Measurements from ENCODE around the gene UROC1.

Gene UROC1

DNA sequence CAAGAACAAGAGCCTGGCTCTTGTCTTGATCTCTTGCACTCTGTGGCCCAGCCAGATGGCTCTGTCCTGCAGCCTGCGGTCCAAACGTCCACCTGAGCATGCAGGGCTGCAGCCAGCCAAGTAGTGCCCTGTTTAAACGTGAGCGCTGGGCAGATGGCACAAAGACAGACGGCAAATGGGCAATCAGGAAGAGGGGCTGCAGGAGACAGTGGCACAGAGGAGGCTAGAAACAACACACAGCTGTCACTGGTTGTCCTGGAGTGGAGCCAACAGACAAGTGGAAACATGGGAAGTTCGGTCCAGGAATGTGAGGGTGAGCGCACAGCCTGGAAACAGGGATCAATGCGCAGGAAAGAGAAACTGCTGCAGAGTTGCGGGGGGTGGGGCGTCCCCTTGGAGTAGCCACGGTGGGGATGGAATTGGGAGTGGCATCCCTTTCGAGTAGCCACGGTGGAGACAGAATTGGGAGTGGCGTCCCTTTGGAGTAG lies 31.2 kb downstream of the UROC1 start:
- CTCF ChIA-PET = no interaction called here
- DNase-seq (ENCODE audit: extremely low spot score) = no peak
- TF ChIP-seq CTCF (IDR thresholded peaks at IDR 0.05; ENCODE audit: control extremely low read depth, extremely low read depth, low read depth, missing control alignments) = no peak
- POLR2A ChIA-PET = no interaction called here

DNA sequence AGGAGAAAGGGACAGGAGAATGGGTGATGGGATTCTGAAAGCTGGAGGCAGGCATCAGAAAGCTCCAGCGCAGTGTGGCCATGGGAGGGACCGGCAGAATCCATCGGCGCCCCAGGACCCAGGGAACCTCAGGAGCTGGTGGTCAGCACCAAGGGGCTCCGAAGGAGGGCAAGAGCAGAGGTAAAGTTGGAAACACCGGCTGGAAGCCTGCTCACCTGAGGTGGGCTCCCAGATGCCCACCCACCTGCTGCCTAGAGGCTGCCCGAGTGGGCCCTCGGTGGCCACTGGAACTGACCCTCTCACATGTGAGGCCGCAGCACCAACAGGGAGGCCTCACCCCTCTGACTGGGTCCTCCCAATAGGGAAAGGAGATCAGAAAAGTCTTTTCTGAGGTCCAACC lies 31.6 kb downstream of the UROC1 start:
- DNase-seq (ENCODE audit: extremely low spot score) = no peak
- ChIA-PET CTCF (no interaction called here), POLR2A (no interaction called here)
- TF ChIP-seq CTCF (IDR thresholded peaks at IDR 0.05; ENCODE audit: control extremely low read depth, extremely low read depth, low read depth, missing control alignments) = no peak

DNA sequence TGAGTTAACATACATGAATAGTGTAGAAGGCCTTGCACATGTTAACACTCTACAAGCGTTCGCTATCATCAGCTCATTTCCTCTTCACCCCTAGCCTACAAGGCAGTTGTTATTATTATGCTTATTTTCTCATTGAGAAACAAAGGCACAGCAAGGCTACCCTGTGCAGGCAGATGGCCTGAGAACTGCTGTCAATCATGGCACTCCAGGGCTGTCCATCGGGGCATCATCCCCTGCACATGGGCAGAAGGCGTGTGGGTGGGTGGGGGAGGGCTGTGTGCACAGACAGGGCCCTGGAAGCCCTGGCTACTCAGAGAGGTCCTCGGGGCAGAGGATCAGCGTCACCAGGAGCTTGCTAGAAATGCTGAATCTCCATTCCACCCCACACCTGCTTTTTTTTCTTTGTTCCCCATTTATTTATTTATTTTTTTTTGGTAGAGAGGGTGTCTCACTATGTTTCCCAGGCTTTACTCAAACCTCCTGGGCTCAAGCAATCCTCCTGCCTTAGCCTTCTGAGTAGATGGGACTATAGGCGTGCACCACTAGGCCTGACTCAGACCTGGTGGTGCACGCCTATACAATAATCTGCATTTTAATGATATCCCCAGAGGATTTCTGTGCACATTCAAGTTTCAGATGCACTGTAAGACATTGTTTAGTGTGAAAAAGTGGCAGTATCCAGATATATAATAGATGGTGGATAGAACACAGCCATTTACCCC lies 32.2 kb downstream of the UROC1 start:
- ChIA-PET CTCF (no interaction called here), POLR2A (no interaction called here)
- no peak for TF ChIP-seq CTCF (IDR thresholded peaks at IDR 0.05; ENCODE audit: control extremely low read depth, extremely low read depth, low read depth, missing control alignments)
- no peak for DNase-seq (ENCODE audit: extremely low spot score)

DNA sequence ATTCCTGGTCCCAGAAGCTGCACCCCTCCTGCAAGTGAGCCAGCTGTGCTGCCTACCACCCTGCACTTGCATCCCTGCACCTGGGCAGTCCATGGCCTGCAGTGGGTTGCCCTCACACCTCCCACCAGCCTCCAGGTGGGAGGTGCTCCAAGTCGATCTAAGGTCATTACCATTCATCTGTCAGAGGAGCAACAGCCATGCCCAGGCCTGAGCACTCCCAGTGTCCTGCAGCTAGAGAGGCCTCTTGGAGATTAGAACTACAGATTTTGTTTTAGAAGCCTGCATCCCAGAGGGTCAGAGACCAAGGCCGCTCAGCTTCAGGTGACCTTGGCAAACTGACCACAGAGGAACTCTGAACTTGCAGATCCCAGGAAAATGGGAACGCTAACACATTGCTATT lies 32.9 kb downstream of the UROC1 start:
- no peak for TF ChIP-seq CTCF (IDR thresholded peaks at IDR 0.05; ENCODE audit: control extremely low read depth, extremely low read depth, low read depth, missing control alignments)
- ChIA-PET CTCF (no interaction called here), POLR2A (no interaction called here)
- DNase-seq (ENCODE audit: extremely low spot score) = no peak

GRCh38 chr3:126484148-126484547 lies 33.4 kb downstream of the UROC1 start:
- ChIA-PET POLR2A (no interaction called here), CTCF (no interaction called here)
- DNase-seq (ENCODE audit: extremely low spot score) = no peak
- TF ChIP-seq CTCF (IDR thresholded peaks at IDR 0.05; ENCODE audit: control extremely low read depth, extremely low read depth, low read depth, missing control alignments) = no peak

DNA sequence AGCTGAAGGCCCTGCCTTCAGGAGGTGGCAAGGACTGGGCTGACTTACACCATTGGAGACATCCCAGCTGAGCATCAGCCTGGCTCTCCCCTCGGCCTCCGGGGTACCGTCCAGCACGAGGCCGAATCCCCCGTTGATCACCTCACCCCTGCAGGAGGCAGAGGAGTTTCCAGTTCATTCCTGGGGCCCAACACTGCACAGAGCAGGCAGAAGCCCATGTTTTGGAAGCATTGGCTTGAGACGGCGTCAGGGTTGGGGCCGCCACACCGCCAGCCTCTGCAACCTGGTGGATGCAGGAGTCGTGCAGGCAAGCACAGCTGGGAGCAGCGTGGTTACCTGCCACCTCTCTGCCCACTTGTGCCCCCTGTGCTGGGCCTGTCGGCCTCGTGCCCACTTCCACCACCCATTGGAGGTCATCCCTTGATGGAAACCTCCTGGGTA lies 34.2 kb downstream of the UROC1 start:
- CTCF ChIA-PET = no interaction called here
- POLR2A ChIA-PET = no interaction called here
- no peak for DNase-seq (ENCODE audit: extremely low spot score)
- no peak for TF ChIP-seq CTCF (IDR thresholded peaks at IDR 0.05; ENCODE audit: control extremely low read depth, extremely low read depth, low read depth, missing control alignments)
